ENCODE results near the gene WASHC1.
"Not testable (repeated sequence)": the region's sequence is repeated elsewhere in the genome, so short reads cannot be mapped to it uniquely, and the experiment has no call there.

Gene WASHC1

GRCh38 chr9:28775-29174 is 481 bp downstream of the WASHC1 start:
- in situ Hi-C loops (cut with MboI; ENCODE audit: low pct_unique_long_range_greater_than_20kb, low sequenced_read_pairs, unreplicated experiment); DNase-seq (ENCODE audit: low spot score): not testable (repeated sequence)

- in situ Hi-C loops (cut with MboI; ENCODE audit: low pct_unique_long_range_greater_than_20kb, low sequenced_read_pairs, unreplicated experiment); DNase-seq (ENCODE audit: low spot score): not testable (repeated sequence)
Observed at GRCh38 chr9:21621-22020, 7.6 kb downstream of the WASHC1 start.

GRCh38 chr9:16875-17274 is 12.4 kb downstream of the WASHC1 start:
- DNase-seq (ENCODE audit: low spot score); in situ Hi-C loops (cut with MboI; ENCODE audit: low pct_unique_long_range_greater_than_20kb, low sequenced_read_pairs, unreplicated experiment): not testable (repeated sequence)

GRCh38 chr9:14129-14809 is 15.0 kb downstream of the WASHC1 start:
- in situ Hi-C loops (cut with MboI; ENCODE audit: low pct_unique_long_range_greater_than_20kb, low sequenced_read_pairs, unreplicated experiment); DNase-seq (ENCODE audit: low spot score): not testable (repeated sequence)

GRCh38 chr9:11206-11605 is 18.1 kb downstream of the WASHC1 start:
- in situ Hi-C loops (cut with MboI; ENCODE audit: low pct_unique_long_range_greater_than_20kb, low sequenced_read_pairs, unreplicated experiment); DNase-seq (ENCODE audit: low spot score): not testable (repeated sequence)
- peak; percentile 65 for TF ChIP-seq CTCF (IDR thresholded peaks at IDR 0.05; ENCODE audit: extremely low read depth, insufficient read depth, missing control alignments)

- in situ Hi-C loops (cut with MboI; ENCODE audit: low pct_unique_long_range_greater_than_20kb, low sequenced_read_pairs, unreplicated experiment); DNase-seq (ENCODE audit: low spot score): not testable (repeated sequence)
Observed at GRCh38 chr9:10653-11053, 18.6 kb downstream of the WASHC1 start.

- in situ Hi-C loops (cut with MboI; ENCODE audit: low pct_unique_long_range_greater_than_20kb, low sequenced_read_pairs, unreplicated experiment); DNase-seq (ENCODE audit: low spot score): not testable (repeated sequence)
Observed at GRCh38 chr9:10207-10606, 19.0 kb downstream of the WASHC1 start.

Data from GM13977 (cell line).